ENCODE data around the gene DUOX1. TPM values are rescaled to one million over a fixed set of nuclear protein-coding genes. Genes with fewer than 3 reads are reported as not detected.
A peak's percentile ranks its signal among the peaks of the same experiment; 100 is the strongest.

Gene DUOX1
- polyA plus RNA-seq, 3 donors = 0.22 TPM; not detected in 2

GRCh38 chr15:45157974-45158373, 28.2 kb downstream of the DUOX1 start:
- Mint-ChIP-seq H3K4me3 (no peak overlapping the region), H3K4me1 (peaks cover 7% of the 10 kb centered on the region)
- no peak overlapping the region for H3K4me2 ChIP-seq (replicated peaks; ENCODE audit: extremely low read depth, low read length, poor library complexity, severe bottlenecking)

GRCh38 chr15:45161666-45162065, 31.9 kb downstream of the DUOX1 start:
- H4K20me1 ChIP-seq (ENCODE audit: insufficient read depth, low read length) = no peaks in the 10 kb centered on the region
- no peak overlapping the region for H3K9ac ChIP-seq (ENCODE audit: insufficient read depth, low read length, poor library complexity, severe bottlenecking)
- no peaks in the 10 kb centered on the region for H3K79me2 ChIP-seq (ENCODE audit: insufficient read depth, low read length)
- Mint-ChIP-seq H3K4me1 (peaks cover 27% of the 10 kb centered on the region), H3K27ac (peak overlapping the region in 1 of 7 donors; percentile 85), H3K27me3 (ENCODE audit: low read depth in 3 of 3) (peaks cover 0 to 4% (median 3%) of the 10 kb centered on the region in 3 donors), H3K4me3 (no peak overlapping the region), H3K9me3 (peaks cover 0 to 3% (median 0%) of the 10 kb centered on the region in 7 donors), H3K36me3 (peaks cover 0 to 2% of the 10 kb centered on the region in 2 donors)
- WGBS (ENCODE audit: insufficient coverage) = 97% methylated on average over 14 of the region's 14 CpGs
- no peak overlapping the region for H3K4me2 ChIP-seq (replicated peaks; ENCODE audit: extremely low read depth, low read length, poor library complexity, severe bottlenecking)
- no peak overlapping the region for H3K4me3 ChIP-seq (replicated peaks in 1 of 3; ENCODE audit: low read depth in 2 of 3, low read length in 3 of 3)
- intact Hi-C loops (cut with micrococcal nuclease) = no loop called here
- no peaks in the 10 kb centered on the region for H3K27me3 ChIP-seq (ENCODE audit: control insufficient read depth in 2 of 2, insufficient read depth in 2 of 2, low read length in 2 of 2)
- no peaks in the 10 kb centered on the region for H3K36me3 ChIP-seq (replicated peaks in 1 of 2; ENCODE audit: control insufficient read depth in 1 of 2, insufficient read depth in 2 of 2, low read length in 2 of 2)
- no peak overlapping the region for H2AFZ ChIP-seq (ENCODE audit: insufficient read depth, low read depth, low read length, poor library complexity, severe bottlenecking)
- no peak for TF ChIP-seq CTCF (IDR thresholded peaks at IDR 0.05)
- no peak overlapping the region for H3K27ac ChIP-seq (ENCODE audit: low read depth in 1 of 2, low read length in 2 of 2)
- no peaks in the 10 kb centered on the region for H3K9me3 ChIP-seq (replicated peaks in 1 of 2; ENCODE audit: control insufficient read depth in 1 of 2, insufficient read depth in 1 of 2, low read length in 2 of 2)
- peaks cover 18 to 21% of the 10 kb centered on the region in 2 donors for H3K4me1 ChIP-seq (ENCODE audit: control insufficient read depth in 1 of 2, insufficient read depth in 2 of 2, low read length in 2 of 2)
- no peak for DNase-seq

More at GRCh38 chr15:45157974-45158373, 28.2 kb downstream of the DUOX1 start:
- peaks cover 0 to 9% (median 6%) of the 10 kb centered on the region in 3 donors for H3K27me3 Mint-ChIP-seq (ENCODE audit: low read depth in 3 of 3)
- H3K36me3 Mint-ChIP-seq = peaks cover 0 to 2% of the 10 kb centered on the region in 2 donors
- H3K9me3 Mint-ChIP-seq = peaks cover 0 to 3% (median 0%) of the 10 kb centered on the region in 7 donors
- H3K27ac ChIP-seq (ENCODE audit: low read depth in 1 of 2, low read length in 2 of 2) = no peak overlapping the region
- H4K20me1 ChIP-seq (ENCODE audit: insufficient read depth, low read length) = no peaks in the 10 kb centered on the region
- intact Hi-C loops (cut with micrococcal nuclease) = no loop called here
- H3K27ac Mint-ChIP-seq = peak overlapping the region in 2 of 7 donors; percentile 11 to 21
- no peak overlapping the region for H3K9ac ChIP-seq (ENCODE audit: insufficient read depth, low read length, poor library complexity, severe bottlenecking)
- no peak overlapping the region for H2AFZ ChIP-seq (ENCODE audit: insufficient read depth, low read depth, low read length, poor library complexity, severe bottlenecking)
- no peaks in the 10 kb centered on the region for H3K9me3 ChIP-seq (replicated peaks in 1 of 2; ENCODE audit: control insufficient read depth in 1 of 2, insufficient read depth in 1 of 2, low read length in 2 of 2)
- WGBS (ENCODE audit: insufficient coverage) = 64% methylated on average over 1 of the region's 1 CpG
- no peak for TF ChIP-seq CTCF (IDR thresholded peaks at IDR 0.05)
- H3K4me1 ChIP-seq (ENCODE audit: control insufficient read depth in 1 of 2, insufficient read depth in 2 of 2, low read length in 2 of 2) = peaks cover 6 to 7% of the 10 kb centered on the region in 2 donors
- no peaks in the 10 kb centered on the region for H3K79me2 ChIP-seq (ENCODE audit: insufficient read depth, low read length)
- DNase-seq = no peak
- H3K4me3 ChIP-seq (replicated peaks in 1 of 3; ENCODE audit: low read depth in 2 of 3, low read length in 3 of 3) = no peak overlapping the region
- H3K27me3 ChIP-seq (ENCODE audit: control insufficient read depth in 2 of 2, insufficient read depth in 2 of 2, low read length in 2 of 2) = no peaks in the 10 kb centered on the region
- no peaks in the 10 kb centered on the region for H3K36me3 ChIP-seq (replicated peaks in 1 of 2; ENCODE audit: control insufficient read depth in 1 of 2, insufficient read depth in 2 of 2, low read length in 2 of 2)

Measured in CD14-positive monocyte (primary cell).